Progenitor cell of endocrine pancreas (in vitro differentiated cells): ENCODE data around the gene CDC45. TPM values are rescaled to one million over a fixed set of nuclear protein-coding genes. Genes with fewer than 3 reads are reported as not detected.

Experiments used
- DNase-seq: peaks from one replicate; pipeline ENCODE4 v3.0.0; 2021; ENCODE audit warnings: low spot score; ENCODE audit not compliant: unreplicated experiment
- H3K27ac Mint-ChIP-seq: 2 replicates; pipeline ENCODE4 v1.8.0; 2021; ENCODE audit warnings: mild to moderate bottlenecking, moderate library complexity, mixed read lengths
- H3K27me3 Mint-ChIP-seq: 2 replicates; pipeline ENCODE4 v1.8.0; 2021; ENCODE audit warnings: mixed read lengths
- H3K36me3 Mint-ChIP-seq: 2 replicates; pipeline ENCODE4 v1.8.0; 2022; ENCODE audit warnings: mixed read lengths; ENCODE audit not compliant: insufficient read depth
- H3K4me1 Mint-ChIP-seq: 2 replicates; pipeline ENCODE4 v1.8.0; 2021; ENCODE audit warnings: low read depth, mixed read lengths
- H3K4me3 Mint-ChIP-seq: 2 replicates; pipeline ENCODE4 v1.8.0; 2021; ENCODE audit warnings: low read depth, mild to moderate bottlenecking, moderate library complexity, mixed read lengths
- H3K9me3 Mint-ChIP-seq: 2 replicates; pipeline ENCODE4 v1.8.0; 2021; ENCODE audit warnings: low read depth, mixed read lengths
- CTCF ChIP-seq: fragments of 200-600 bp; sonication (generic); IDR thresholded peaks from one replicate; pipeline ENCODE4 v1.5.0; 2021; ENCODE audit warnings: antibody characterized with exemption, mild to moderate bottlenecking; ENCODE audit not compliant: unreplicated experiment
- total RNA-seq: library from RNA; stranded (reverse); gene quantifications from 2 replicates; pipeline ENCODE4 v1.2.1, GENCODE V29; 2021

CDC45 gene
- total RNA-seq, 1 donor from 2014 or later, result 18.1 TPM

- Mint-ChIP-seq H3K4me1 (no peaks in the 10 kb centered on the region), H3K9me3 (no peaks in the 10 kb centered on the region), H3K27me3 (no peaks in the 10 kb centered on the region), H3K4me3 (no peak overlapping the region), H3K27ac (no peak overlapping the region), H3K36me3 (peaks cover 11% of the 10 kb centered on the region)
- DNase-seq, result no peak
- TF ChIP-seq CTCF, result no peak
These were observed 11.8 kb upstream of the CDC45 start for GRCh38 chr22:19467912-19468311.

GRCh38 chr22:19469421-19469820, 10.3 kb upstream of the CDC45 start:
- no peak for TF ChIP-seq CTCF
- H3K9me3 Mint-ChIP-seq, result no peaks in the 10 kb centered on the region
- peaks cover 14% of the 10 kb centered on the region for H3K36me3 Mint-ChIP-seq
- no peak overlapping the region for H3K27ac Mint-ChIP-seq
- no peaks in the 10 kb centered on the region for H3K4me1 Mint-ChIP-seq
- H3K4me3 Mint-ChIP-seq, result no peak overlapping the region
- no peaks in the 10 kb centered on the region for H3K27me3 Mint-ChIP-seq
- no peak for DNase-seq

- no peaks in the 10 kb centered on the region for H3K27me3 Mint-ChIP-seq
These were observed 9.7 kb upstream of the CDC45 start for GRCh38 chr22:19470010-19470409.

GRCh38 chr22:19471572-19471971, 8.1 kb upstream of the CDC45 start:
- Mint-ChIP-seq H3K27ac (no peak overlapping the region), H3K9me3 (no peaks in the 10 kb centered on the region), H3K36me3 (peaks cover 9% of the 10 kb centered on the region), H3K27me3 (no peaks in the 10 kb centered on the region), H3K4me1 (no peaks in the 10 kb centered on the region), H3K4me3 (no peak overlapping the region)
- TF ChIP-seq CTCF, result no peak
- DNase-seq, result no peak

More at GRCh38 chr22:19470010-19470409, 9.7 kb upstream of the CDC45 start:
- no peak for TF ChIP-seq CTCF
- no peak for DNase-seq
- H3K36me3 Mint-ChIP-seq, result peaks cover 14% of the 10 kb centered on the region
- H3K9me3 Mint-ChIP-seq, result no peaks in the 10 kb centered on the region
- no peak overlapping the region for H3K27ac Mint-ChIP-seq
- H3K4me3 Mint-ChIP-seq, result no peak overlapping the region
- no peaks in the 10 kb centered on the region for H3K4me1 Mint-ChIP-seq

- no peak for DNase-seq
- peaks cover under 1% of the 10 kb centered on the region for H3K4me1 Mint-ChIP-seq
- no peak overlapping the region for H3K4me3 Mint-ChIP-seq
- H3K36me3 Mint-ChIP-seq, result peaks cover 9% of the 10 kb centered on the region
- no peaks in the 10 kb centered on the region for H3K27me3 Mint-ChIP-seq
- no peak overlapping the region for H3K27ac Mint-ChIP-seq
- H3K9me3 Mint-ChIP-seq, result no peaks in the 10 kb centered on the region
- no peak for TF ChIP-seq CTCF
These were observed 7.5 kb upstream of the CDC45 start for GRCh38 chr22:19472233-19472632.
